ENCODE data around the gene CSRNP2. TPM values are rescaled to one million over a fixed set of nuclear protein-coding genes. Genes with fewer than 3 reads are reported as not detected.

Gene CSRNP2
- total RNA-seq, 4 donors from 2014 or later, result 16.6 to 22.7 (median 18.7) TPM

GRCh38 chr12:51023625-51024382 lies 59.6 kb downstream of the CSRNP2 start:
- intact Hi-C loops (cut with DNase I; ENCODE audit: low total_unique reads), result no loop called here

DNA sequence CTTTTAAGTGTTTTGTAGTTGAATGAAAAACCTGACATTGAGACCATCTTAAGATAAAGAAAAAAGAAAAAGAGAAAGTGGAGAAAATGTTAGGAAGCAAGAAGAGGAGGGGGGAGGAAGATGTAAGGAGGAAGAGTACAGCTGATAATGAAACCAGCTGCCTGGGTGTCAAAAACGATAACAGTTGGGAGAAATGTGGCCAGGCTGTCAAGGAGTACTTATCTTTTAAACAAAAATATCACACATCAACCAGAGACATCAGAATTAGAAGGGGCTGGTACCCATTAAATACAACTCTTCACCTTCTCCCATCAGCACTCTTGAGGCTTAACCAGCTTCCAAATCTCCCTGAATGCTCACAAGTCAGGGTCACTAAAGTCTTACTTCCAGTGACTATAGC lies 61.7 kb downstream of the CSRNP2 start:
- no peak overlapping the region for H3K4me3 ChIP-seq (ENCODE audit: low read depth, poor library complexity, severe bottlenecking)
- TF ChIP-seq POLR2A (IDR thresholded peaks at IDR 0.05) (no peak), CTCF (IDR thresholded peaks at IDR 0.05) (no peak)
- DNase-seq (ENCODE audit: low spot score in 2 of 2), result no peak
- WGBS, 2 donors, result 50 to 65% methylated on average over 1 of the region's 1 CpG
- intact Hi-C loops (cut with DNase I; ENCODE audit: low total_unique reads), result no loop called here

More at GRCh38 chr12:51023625-51024382, 59.6 kb downstream of the CSRNP2 start:
- H3K4me3 ChIP-seq (ENCODE audit: low read depth, poor library complexity, severe bottlenecking), result no peak overlapping the region
- DNase-seq (ENCODE audit: low spot score in 2 of 2), result no peak
- no peak for TF ChIP-seq CTCF (IDR thresholded peaks at IDR 0.05)
- TF ChIP-seq POLR2A (IDR thresholded peaks at IDR 0.05), result no peak
- 39 to 48% methylated on average over 4 of the region's 4 CpGs for WGBS, 2 donors

DNA sequence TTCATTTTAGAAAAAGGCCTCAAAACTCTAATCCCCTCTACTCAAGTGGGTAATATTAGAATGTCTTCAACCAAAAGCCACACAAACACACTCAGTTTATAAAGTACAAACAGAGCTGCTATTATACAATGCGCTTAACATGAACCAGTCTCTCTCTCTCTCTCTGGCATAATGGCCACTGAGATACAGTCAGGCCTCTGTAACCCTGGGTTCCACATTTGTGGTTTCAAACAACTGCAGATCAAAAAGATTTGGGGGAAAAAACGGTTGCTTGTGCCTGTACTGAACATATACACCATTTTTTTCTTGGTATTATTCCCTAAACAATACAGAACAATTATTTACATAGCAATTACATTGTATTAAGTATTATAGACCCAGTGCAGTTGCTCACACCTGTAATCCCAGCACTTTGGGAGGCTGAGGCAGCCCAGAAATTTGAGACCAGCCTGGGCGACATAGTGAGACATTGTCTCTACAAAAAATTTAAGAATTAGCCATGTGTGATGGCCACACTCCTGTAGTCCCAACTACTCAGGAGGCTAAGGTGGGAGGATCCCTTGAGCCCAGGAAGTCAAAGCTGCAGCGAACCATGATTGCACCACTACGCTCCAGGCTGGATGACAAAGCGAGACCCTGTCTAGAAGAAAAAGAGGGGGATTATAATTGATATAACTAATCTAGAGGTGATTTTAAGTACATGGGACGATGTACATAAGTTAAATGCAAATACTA lies 62.8 kb downstream of the CSRNP2 start:
- no peak for DNase-seq (ENCODE audit: low spot score in 2 of 2)
- no peak overlapping the region for H3K4me3 ChIP-seq (ENCODE audit: low read depth, poor library complexity, severe bottlenecking)
- TF ChIP-seq CTCF (IDR thresholded peaks at IDR 0.05), result no peak
- no peak for TF ChIP-seq POLR2A (IDR thresholded peaks at IDR 0.05)
- intact Hi-C loops (cut with DNase I; ENCODE audit: low total_unique reads), result no loop called here
- WGBS, 2 donors, result 86 to 91% methylated on average over 7 of the region's 7 CpGs

GRCh38 chr12:51019927-51020326 lies 63.5 kb downstream of the CSRNP2 start:
- WGBS, 2 donors, result 84 to 87% methylated on average over 2 of the region's 2 CpGs
- no peak overlapping the region for H3K4me3 ChIP-seq (ENCODE audit: low read depth, poor library complexity, severe bottlenecking)
- no peak for DNase-seq (ENCODE audit: low spot score in 2 of 2)
- TF ChIP-seq CTCF (IDR thresholded peaks at IDR 0.05) (no peak), POLR2A (IDR thresholded peaks at IDR 0.05) (no peak)
- intact Hi-C loops (cut with DNase I; ENCODE audit: low total_unique reads), result no loop called here

- no peak overlapping the region for H3K4me3 ChIP-seq (ENCODE audit: low read depth, poor library complexity, severe bottlenecking)
- no peak for DNase-seq (ENCODE audit: low spot score in 2 of 2)
- intact Hi-C loops (cut with DNase I; ENCODE audit: low total_unique reads), result no loop called here
- TF ChIP-seq POLR2A (IDR thresholded peaks at IDR 0.05) (no peak), CTCF (IDR thresholded peaks at IDR 0.05) (no peak)
- 92 to 98% methylated on average over 2 of the region's 2 CpGs for WGBS, 2 donors
Observed at GRCh38 chr12:51018956-51019355, 64.4 kb downstream of the CSRNP2 start.

All from lower leg skin (tissue), 4 donors.